K562 (cell line): Measurements from ENCODE around the gene TRMT10A. TPM values are rescaled to one million over a fixed set of nuclear protein-coding genes. Genes with fewer than 3 reads are reported as not detected.
A peak's percentile ranks its signal among the peaks of the same experiment; 100 is the strongest.

ENCODE experiments used
- BCL6 ChIP-seq: fragments of 250-450 bp; sonication (Bioruptor Pico); IDR thresholded peaks from 2 replicates; pipeline ENCODE4 v1.4.0; 2020
- CBFA2T3 ChIP-seq: fragments of 450-650 bp; IDR thresholded peaks from 2 replicates; pipeline ENCODE4 v1.6.1; 2017
- CEBPB ChIP-seq: fragments of 450-650 bp; IDR thresholded peaks from 2 replicates; pipeline ENCODE4 v1.6.1; 2016; ENCODE audit warnings: missing genetic modification characterization, missing compliant biosample characterization
- CUX1 ChIP-seq: fragments of 200-800 bp; sonication (Bioruptor generic); IDR thresholded peaks from 2 replicates; pipeline ENCODE4 v1.6.1; 2016; ENCODE audit warnings: missing genetic modification characterization, missing compliant biosample characterization
- CXXC5 ChIP-seq: fragments of 250-450 bp; sonication (Bioruptor Pico); IDR thresholded peaks from 2 replicates; pipeline ENCODE4 v1.8.0; 2022; ENCODE audit warnings: inconsistent platforms, mild to moderate bottlenecking, moderate library complexity
- EP400 ChIP-seq: fragments of 450-650 bp; IDR thresholded peaks from 2 replicates; pipeline ENCODE4 v1.6.1; 2017; ENCODE audit warnings: antibody characterized with exemption, mild to moderate bottlenecking, moderate library complexity
- HNRNPK ChIP-seq: fragments of 200-400 bp; formaldehyde crosslinking; IDR thresholded peaks from one replicate; pipeline ENCODE4 v1.6.1; 2018; ENCODE audit warnings: mild to moderate bottlenecking, low read depth, low read length; ENCODE audit not compliant: poor library complexity, severe bottlenecking
- HNRNPL ChIP-seq: fragments of 200-400 bp; formaldehyde crosslinking; IDR thresholded peaks from 2 replicates; pipeline ENCODE4 v1.6.1; 2017; ENCODE audit warnings: low read depth, mild to moderate bottlenecking, low read length
- HNRNPUL1 ChIP-seq: fragments of 200-400 bp; formaldehyde crosslinking; IDR thresholded peaks from 2 replicates; pipeline ENCODE4 v1.6.1; 2017; ENCODE audit warnings: low read length
- JUND ChIP-seq, 2 experiments: IDR thresholded peaks; 2 replicates in 1 of 2; 3 replicates in 1 of 2; pipeline ENCODE4 v1.6.1; 2011; ENCODE audit warnings: borderline replicate concordance in 2 of 2, low read depth in 2 of 2, low read length in 2 of 2, improper control_type of control experiment in 1 of 2, missing biosample characterization in 1 of 2, missing genetic modification characterization in 1 of 2, missing genetic modification reagents in 1 of 2
- POLR3G ChIP-seq: IDR thresholded peaks from 2 replicates; pipeline ENCODE4 v1.6.1; 2011; ENCODE audit not compliant: insufficient read length, insufficient replicate concordance; ENCODE audit errors: extremely low read depth
- SAP30 ChIP-seq: fragments of 200-600 bp; sonication (generic); IDR thresholded peaks from 2 replicates; pipeline ENCODE4 v1.6.1; 2012; ENCODE audit warnings: borderline replicate concordance, low read depth, mild to moderate bottlenecking, moderate library complexity, low read length, control low read depth, inconsistent platforms; ENCODE audit not compliant: insufficient read depth, poor library complexity, severe bottlenecking
- SRSF3 ChIP-seq: fragments of 200-400 bp; formaldehyde crosslinking; IDR thresholded peaks from 2 replicates; pipeline ENCODE4 v1.6.1; 2016; ENCODE audit warnings: mild to moderate bottlenecking, low read length, moderate library complexity; ENCODE audit not compliant: insufficient read depth
- THRAP3 ChIP-seq: fragments of 450-650 bp; IDR thresholded peaks from 2 replicates; pipeline ENCODE4 v1.6.1; 2016; ENCODE audit warnings: mild to moderate bottlenecking, inconsistent platforms, borderline replicate concordance
- TRIM24 ChIP-seq, 2 experiments: fragments of 450-650 bp; IDR thresholded peaks; 2 replicates each; pipeline ENCODE4 v1.6.1; 2016
- ZBTB26 ChIP-seq: fragments of 450-650 bp; formaldehyde crosslinking; IDR thresholded peaks from 2 replicates; pipeline ENCODE4 v1.4.0; 2022; ENCODE audit warnings: missing genetic modification characterization
- ZKSCAN3 ChIP-seq: fragments of 250-450 bp; sonication (Bioruptor Pico); IDR thresholded peaks from 2 replicates; pipeline ENCODE4 v1.4.0; 2020
- ZNF124 ChIP-seq: sonication (generic); formaldehyde crosslinking; IDR thresholded peaks from 2 replicates; pipeline ENCODE4 v1.8.1; 2022; ENCODE audit warnings: missing genetic modification reagents
- ZNF384 ChIP-seq: IDR thresholded peaks from 2 replicates; pipeline ENCODE4 v1.6.1; 2012; ENCODE audit warnings: low read depth, low read length, improper control_type of control experiment
- ZNF589 ChIP-seq: fragments of 200-800 bp; sonication (Bioruptor generic); IDR thresholded peaks from 2 replicates; pipeline ENCODE4 v1.6.1; 2016; ENCODE audit warnings: low read depth, missing genetic modification characterization, missing compliant biosample characterization
- polyA plus RNA-seq, 8 experiments: library from polyadenylated mRNA; depleted of rRNA in 4 of 8; stranded (reverse) in 5 of 8; unstranded in 3 of 8; fragments of >200 nt; fragmentation: Nextera tagmentation in 2 of 8; fragmentation: Illumina TruSeq in 1 of 8; extraction: Ambion mirVana in 2 of 8; extraction: Trizol in 1 of 8; gene quantifications; 2 replicates each; pipeline versions ENCODE4 v1.2.1 to v1.2.3, GENCODE V29; 2011 to 2014; ENCODE audit warnings: inconsistent platforms in 1 of 8, missing spikeins in 1 of 8
- total RNA-seq, 7 experiments: library from RNA; depleted of rRNA in 6 of 7; stranded (reverse); fragments of >200 nt in 6 of 7; fragmentation: Illumina TruSeq in 2 of 7; extraction: Trizol in 2 of 7; gene quantifications; 2 replicates each; pipeline versions ENCODE4 v1.2.1 to v1.2.3, GENCODE V29; 2011 to 2021; ENCODE audit warnings: low replicate concordance in 1 of 7

Gene TRMT10A
- total and polyA plus RNA-seq, 9 of the 15 experiments (the other 6 are each of a cell fraction or from before 2014, with no cell fraction given) = 6.5 to 16.1 (median 12.7) TPM

GRCh38 chr4:99552872-99553271, 11.0 kb downstream of the TRMT10A start (continued):
- no peak for TF ChIP-seq CUX1 (CRISPR knock-in tag)
- 0 out of 2 replicates have a peak, but pooled peaks have one; percentile 35 for TF ChIP-seq ZNF589 (CRISPR knock-in tag)
- TF ChIP-seq SAP30 = no peak
- no peak for TF ChIP-seq ZBTB26
- peak; percentile 24; the same call in 1 of the 2 replicates for TF ChIP-seq ZNF384
- TF ChIP-seq ZNF124 (CRISPR knock-in tag) = no peak
- no peak for TF ChIP-seq POLR3G
- peak; percentile 39; the same call in 1 of the 2 replicates for TF ChIP-seq EP400
- no peak for TF ChIP-seq HNRNPL
- 0 out of 2 replicates have a peak, but pooled peaks have one; percentile 20 for TF ChIP-seq CXXC5
- TF ChIP-seq CBFA2T3 = no peak
- TF ChIP-seq THRAP3 = no peak
- no peak for TF ChIP-seq HNRNPK
- TF ChIP-seq ZKSCAN3 (CRISPR knock-in tag) = no peak
- peak; percentile 75 for TF ChIP-seq CEBPB (tag)
- no peak for TF ChIP-seq HNRNPUL1
- 0 out of 2 replicates have a peak, but pooled peaks have one; percentile 41 for TF ChIP-seq JUND (IDR thresholded peaks at IDR 0.05; ENCODE audit: borderline replicate concordance, low read depth, low read length)
- no peak for TF ChIP-seq JUND (tag; IDR thresholded peaks at IDR 0.05; ENCODE audit: borderline replicate concordance, low read depth, low read length)
- no peak for TF ChIP-seq SRSF3
- peak; percentile 94 to 95 for TF ChIP-seq TRIM24 (IDR thresholded peaks at IDR 0.05)
- TF ChIP-seq BCL6 = no peak
